Measurements from ENCODE around the gene BLCAP.
"Not testable (repeated sequence)": the region's sequence is repeated elsewhere in the genome, so short reads cannot be mapped to it uniquely, and the experiment has no call there.

Gene BLCAP, protein sequence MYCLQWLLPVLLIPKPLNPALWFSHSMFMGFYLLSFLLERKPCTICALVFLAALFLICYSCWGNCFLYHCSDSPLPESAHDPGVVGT

GRCh38 chr20:37527638-37528445 lies at the start of gene BLCAP:
Gene BLCAP (minus strand): TSS chr20:37527876. CDS start chr20:37519174, 8,702 bp downstream.
- DNase-seq (ENCODE audit: low spot score), result peak; percentile 95
- in situ Hi-C loops (cut with MboI; ENCODE audit: low pct_unique_long_range_greater_than_20kb, low sequenced_read_pairs, unreplicated experiment), result loop anchor here (10.0 kb wide), 1 partner anchor 123 kb away; no protein-coding TSS in a partner anchor
- TF ChIP-seq CTCF (IDR thresholded peaks at IDR 0.05; ENCODE audit: extremely low read depth, insufficient read depth, missing control alignments), result no peak

GRCh38 chr20:37577436-37577835 lies 49.8 kb upstream of the BLCAP start:
- in situ Hi-C loops (cut with MboI; ENCODE audit: low pct_unique_long_range_greater_than_20kb, low sequenced_read_pairs, unreplicated experiment); DNase-seq (ENCODE audit: low spot score): not testable (repeated sequence)

DNA sequence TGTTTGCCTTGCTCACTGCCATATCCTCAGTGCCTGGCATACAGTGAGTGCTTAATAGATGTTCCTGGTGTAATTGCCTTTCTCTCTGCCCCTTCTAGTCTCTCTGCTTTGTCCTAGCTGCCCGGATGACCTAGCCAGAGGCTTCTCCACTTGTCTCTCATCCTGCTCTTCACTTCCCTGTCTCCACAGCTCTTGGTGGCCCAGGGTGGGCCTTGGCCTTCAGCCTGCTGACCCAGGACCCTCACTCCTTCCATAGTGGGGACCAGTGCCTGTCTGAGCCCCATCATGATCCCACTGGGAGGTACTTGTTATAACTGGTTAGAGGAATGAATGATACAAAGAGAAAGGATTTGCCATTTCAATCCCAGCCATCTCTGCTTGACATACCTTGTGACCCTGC lies 49.2 kb upstream of the BLCAP start:
- DNase-seq (ENCODE audit: low spot score), result no peak
- in situ Hi-C loops (cut with MboI; ENCODE audit: low pct_unique_long_range_greater_than_20kb, low sequenced_read_pairs, unreplicated experiment), result no loop called here
- TF ChIP-seq CTCF (IDR thresholded peaks at IDR 0.05; ENCODE audit: extremely low read depth, insufficient read depth, missing control alignments), result no peak

DNA sequence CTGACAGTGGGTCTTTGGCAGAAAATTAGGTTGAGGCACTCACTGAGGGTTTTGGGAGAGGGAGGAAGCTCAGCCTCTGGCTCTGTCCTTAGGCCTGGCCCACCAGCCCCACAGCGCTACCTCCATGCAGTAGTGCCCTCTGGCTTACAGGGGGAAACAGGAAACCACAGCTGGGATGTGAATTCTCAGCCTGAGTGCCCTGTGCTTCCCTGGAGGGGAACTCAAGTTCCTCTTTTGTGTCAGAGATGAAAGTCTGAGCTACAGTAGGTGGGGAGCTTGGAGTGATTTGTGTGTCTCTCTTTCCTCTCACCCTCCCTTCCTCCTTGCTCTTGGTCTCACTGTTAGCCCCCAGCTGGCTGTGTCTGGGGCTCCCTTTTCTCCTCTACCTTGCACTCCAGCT lies 48.2 kb upstream of the BLCAP start:
- peak; percentile 32 for DNase-seq (ENCODE audit: low spot score)
- in situ Hi-C loops (cut with MboI; ENCODE audit: low pct_unique_long_range_greater_than_20kb, low sequenced_read_pairs, unreplicated experiment), result no loop called here
- no peak for TF ChIP-seq CTCF (IDR thresholded peaks at IDR 0.05; ENCODE audit: extremely low read depth, insufficient read depth, missing control alignments)

- DNase-seq (ENCODE audit: low spot score), result no peak
- in situ Hi-C loops (cut with MboI; ENCODE audit: low pct_unique_long_range_greater_than_20kb, low sequenced_read_pairs, unreplicated experiment), result loop anchor here (25.0 kb wide), 1 partner anchor 638 kb away; no protein-coding TSS in a partner anchor
- no peak for TF ChIP-seq CTCF (IDR thresholded peaks at IDR 0.05; ENCODE audit: extremely low read depth, insufficient read depth, missing control alignments)
These were observed 46.7 kb upstream of the BLCAP start for GRCh38 chr20:37574199-37574890.

DNA sequence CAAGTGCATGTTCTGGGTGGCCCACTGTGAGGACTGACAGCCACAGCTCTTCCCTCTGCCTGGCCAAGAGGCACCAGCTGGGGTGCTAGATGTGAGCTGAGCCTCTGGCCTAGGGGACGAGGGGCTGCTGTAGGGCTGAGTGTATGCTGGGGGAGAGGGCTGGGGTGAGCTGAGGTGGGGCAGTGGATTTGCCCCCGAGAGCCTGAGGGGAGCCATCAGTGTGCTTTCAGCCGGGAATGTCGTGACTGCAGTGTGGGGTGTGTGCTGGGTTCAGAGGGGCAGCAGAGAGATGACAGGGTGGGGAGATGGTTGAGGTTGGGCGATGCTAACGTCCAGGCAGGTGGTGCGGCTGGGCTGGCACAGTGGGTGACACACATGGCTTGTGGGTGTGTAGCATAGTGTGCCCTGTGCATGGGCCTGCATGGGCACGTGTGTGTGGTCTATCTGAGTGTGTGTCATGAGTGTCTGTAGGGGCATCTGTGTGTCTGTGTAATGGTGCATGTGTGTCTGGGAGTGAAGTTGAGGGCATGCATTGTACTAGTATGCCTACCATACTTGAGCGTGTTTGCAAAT lies 46.0 kb upstream of the BLCAP start:
- in situ Hi-C loops (cut with MboI; ENCODE audit: low pct_unique_long_range_greater_than_20kb, low sequenced_read_pairs, unreplicated experiment), result loop anchor here (25.0 kb wide), 1 partner anchor 639 kb away; no protein-coding TSS in a partner anchor

More for the DNA sequence above, 46.0 kb upstream of the BLCAP start:
- no peak for DNase-seq (ENCODE audit: low spot score)
- no peak for TF ChIP-seq CTCF (IDR thresholded peaks at IDR 0.05; ENCODE audit: extremely low read depth, insufficient read depth, missing control alignments)
